Aorta (tissue), 5 donors: ENCODE data around the gene LAGE3. TPM values are rescaled to one million over a fixed set of nuclear protein-coding genes. Genes with fewer than 3 reads are reported as not detected.
A peak's percentile ranks its signal among the peaks of the same experiment; 100 is the strongest.

Experiments
- ATAC-seq: fragments of 200-7000 bp; cut with Tn5 transposase; one replicate; pipeline ENCODE4 v1.9.1; 2022; ENCODE audit warnings: moderate library complexity; ENCODE audit not compliant: low FRiP score
- DNase-seq, 2 donors: peaks; one replicate each; pipeline ENCODE4 v3.0.0-alpha.2; 2020
- H3K27ac ChIP-seq, 2 donors: one replicate each; pipeline ENCODE4 v1.5.1; 2013; ENCODE audit warnings: low read length in 2 of 2, mild to moderate bottlenecking in 2 of 2, moderate library complexity in 2 of 2, control low read depth in 1 of 2, inconsistent platforms in 1 of 2, low read depth in 1 of 2
- H3K27me3 ChIP-seq, 2 donors: one replicate each; pipeline ENCODE4 v1.6.1; 2013; ENCODE audit warnings: control low read depth in 1 of 2, low read length in 1 of 2, mild to moderate bottlenecking in 1 of 2, moderate library complexity in 1 of 2; ENCODE audit not compliant: insufficient read depth in 2 of 2, control insufficient read depth in 1 of 2
- H3K36me3 ChIP-seq, 2 donors: one replicate each; pipeline ENCODE4 v1.6.1; 2013; ENCODE audit warnings: control low read depth in 1 of 2, low read length in 1 of 2, mild to moderate bottlenecking in 1 of 2; ENCODE audit not compliant: insufficient read depth in 2 of 2, control insufficient read depth in 1 of 2
- H3K4me1 ChIP-seq, 2 donors: one replicate each; pipeline ENCODE4 v1.6.1; 2013; ENCODE audit warnings: low read length in 2 of 2, control low read depth in 1 of 2, mild to moderate bottlenecking in 1 of 2, moderate library complexity in 1 of 2; ENCODE audit not compliant: insufficient read depth in 2 of 2, control insufficient read depth in 1 of 2
- H3K4me3 ChIP-seq, 2 donors: one replicate each; pipeline ENCODE4 v1.5.1; 2013; ENCODE audit warnings: low read length in 2 of 2, control low read depth in 1 of 2, mild to moderate bottlenecking in 1 of 2
- H3K9me3 ChIP-seq: one replicate; pipeline ENCODE4 v1.6.1; 2013; ENCODE audit warnings: mild to moderate bottlenecking, low read length; ENCODE audit not compliant: control insufficient read depth
- WGBS, 2 donors: extraction: QIAGEN DNeasy Blood & Tissue Kit; methylation state at CpG; one replicate each; pipeline ENCODE4 v1.1.7; 2013; 5-methylcytosine and 5-hydroxymethylcytosine counted together
- intact Hi-C, 2 donors: fragments of 100-400 bp; cut with DNase I; formaldehyde crosslinking; loops; one replicate each; pipeline versions ENCODE4 v1.14.2 to v1.15.0; 2022
- polyA plus RNA-seq, 2 donors: library from polyadenylated mRNA; stranded (reverse); fragments of 200-250 nt; gene quantifications; one replicate each; pipeline ENCODE4 v1.2.3, GENCODE V29; 2013
- total RNA-seq, 2 donors: library from RNA; stranded (reverse); fragmentation: NEBNext Ultra II Directional; extraction: Animal tissue kit (Norgen Biotek cat#: 25700); gene quantifications; one replicate each; pipeline ENCODE4 v1.2.1, GENCODE V29; 2021
- donor health status: healthy with polysubstance abuse.
- donor health status: Bipolar disorder and iron deficiency.
- donor health status: DM: no; HTN: no; CAD: no.
- donor health status: DM: no; HTN: no; CAD: no.
- donor health status: DM: yes; HTN: yes; CAD: no.

The LAGE3 gene
- total and polyA plus RNA-seq, 4 donors = 3.5 to 9.1 (median 7.1) TPM

GRCh38 chrX:154489182-154489581 lies 10.1 kb upstream of the LAGE3 start:
- Histone ChIP-seq H3K27ac (peak overlapping the region in 1 of 2 donors; percentile 14), H3K9me3 (no peaks in the 10 kb centered on the region), H3K4me3 (no peak overlapping the region), H3K4me1 (no peaks in the 10 kb centered on the region), H3K27me3 (peaks cover 0 to 1% of the 10 kb centered on the region in 2 donors), H3K36me3 (no peaks in the 10 kb centered on the region)
- no peak for DNase-seq
- no peak for ATAC-seq
- WGBS, 2 donors = 46 to 59% methylated on average over 4 of the region's 4 CpGs
- intact Hi-C loops = no loop called here

- H3K4me1 ChIP-seq = no peaks in the 10 kb centered on the region
- H3K27ac ChIP-seq = no peak overlapping the region
- intact Hi-C loops = no loop called here
Measured at GRCh38 chrX:154488336-154489075, 9.4 kb upstream of the LAGE3 start.

DNA sequence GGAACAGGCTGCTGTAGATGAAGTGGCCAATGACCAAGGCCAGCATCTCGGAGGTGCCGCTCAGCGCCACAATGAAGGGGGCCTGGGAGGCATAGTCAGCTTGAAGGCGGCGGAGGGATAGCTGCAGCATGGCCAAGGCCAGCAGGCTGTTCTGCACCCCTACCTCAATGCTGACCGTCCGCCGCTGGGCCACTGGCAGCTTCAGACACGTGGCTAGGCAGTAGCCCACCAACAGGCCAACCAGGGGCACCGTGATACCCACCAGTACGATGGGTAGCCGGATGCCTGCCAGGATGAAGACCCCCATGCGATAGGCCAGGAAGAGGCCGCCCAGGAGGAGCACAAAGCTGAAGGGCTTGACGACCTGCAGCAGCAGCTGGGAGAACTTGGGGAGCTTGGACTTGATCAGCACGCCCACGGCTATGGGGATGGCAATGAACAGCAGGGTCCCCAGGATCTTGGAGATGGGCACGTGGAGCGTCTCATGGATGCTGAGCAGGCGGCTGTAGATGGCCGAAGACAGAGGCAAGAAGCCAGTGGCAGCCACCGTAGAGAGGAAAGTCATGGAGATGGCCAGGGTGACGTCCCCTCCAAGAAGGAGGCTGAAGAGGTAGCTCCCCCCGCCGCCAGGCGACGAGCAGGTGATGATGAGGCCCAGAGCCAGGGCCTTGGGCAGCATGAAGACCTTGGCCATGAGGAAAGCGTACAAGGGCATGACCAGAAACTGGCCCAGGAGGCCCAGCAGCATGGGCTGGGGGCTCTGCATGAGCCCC lies 8.6 kb upstream of the LAGE3 start:
- H3K27ac ChIP-seq = no peak overlapping the region
- intact Hi-C loops = no loop called here
- H3K4me3 ChIP-seq = no peak overlapping the region
- no peak for DNase-seq
- no peaks in the 10 kb centered on the region for H3K9me3 ChIP-seq
- no peak for ATAC-seq
- peaks cover 0 to 1% of the 10 kb centered on the region in 2 donors for H3K27me3 ChIP-seq
- no peaks in the 10 kb centered on the region for H3K4me1 ChIP-seq
- 87 to 89% methylated on average over 28 of the region's 28 CpGs for WGBS, 2 donors
- no peaks in the 10 kb centered on the region for H3K36me3 ChIP-seq

More at GRCh38 chrX:154488336-154489075, 9.4 kb upstream of the LAGE3 start:
- H3K36me3 ChIP-seq = no peaks in the 10 kb centered on the region
- peaks cover 0 to 1% of the 10 kb centered on the region in 2 donors for H3K27me3 ChIP-seq
- no peak overlapping the region for H3K4me3 ChIP-seq
- H3K9me3 ChIP-seq = no peaks in the 10 kb centered on the region
- WGBS, 2 donors = 85 to 86% methylated on average over 20 of the region's 20 CpGs
- DNase-seq = no peak
- ATAC-seq = no peak

- no peaks in the 10 kb centered on the region for H3K4me1 ChIP-seq
- DNase-seq (peak; percentile 69 to 89), ATAC-seq (peak; percentile 55)
- intact Hi-C loops = no loop called here
- peaks cover 0 to 1% of the 10 kb centered on the region in 2 donors for H3K27me3 ChIP-seq
- no peaks in the 10 kb centered on the region for H3K36me3 ChIP-seq
- H3K4me3 ChIP-seq = peak within 1 kb of the TSS; percentile 17 to 60
- H3K9me3 ChIP-seq = no peaks in the 10 kb centered on the region
- 1 to 43% methylated on average over 35 to 95 of the region's 95 CpGs for WGBS, 2 donors
- H3K27ac ChIP-seq = peak within 1 kb of the TSS in 1 of 2 donors; percentile 45
Measured at GRCh38 chrX:154486396-154487207, 7.5 kb upstream of the LAGE3 start, which contains the start of gene UBL4A. TSS of gene UBL4A (minus strand) at chrX:154486615. CDS start at chrX:154486584, 31 bp downstream.

DNA sequence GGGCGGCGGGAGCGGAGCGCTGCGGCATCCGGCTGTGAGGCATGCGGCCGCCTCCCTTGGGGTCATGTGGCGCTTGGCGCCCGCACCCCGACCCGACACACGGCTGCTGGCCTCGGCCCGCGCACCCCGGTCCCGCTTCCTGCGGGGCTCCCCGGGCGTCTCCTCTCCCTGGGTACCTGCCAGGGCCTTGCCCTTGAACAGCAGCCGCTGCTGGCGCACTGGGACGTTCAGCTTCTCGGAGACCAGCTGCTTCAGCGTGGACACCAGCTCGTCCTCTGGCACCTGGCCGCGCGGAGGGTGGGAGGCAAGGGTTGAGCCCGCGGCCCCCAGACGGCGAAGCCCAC lies 6.9 kb upstream of the LAGE3 start:
- peak overlapping the region in 1 of 2 donors; percentile 16 for H3K27ac ChIP-seq
- WGBS, 2 donors = 1 to 37% methylated on average over 34 to 35 of the region's 35 CpGs
- peaks cover 0 to 1% of the 10 kb centered on the region in 2 donors for H3K27me3 ChIP-seq
- H3K4me3 ChIP-seq = peak overlapping the region; percentile 17 to 60
- intact Hi-C loops = no loop called here
- ATAC-seq (no peak), DNase-seq (peak; percentile 60 to 79)
- H3K4me1 ChIP-seq = no peaks in the 10 kb centered on the region
- H3K9me3 ChIP-seq = no peaks in the 10 kb centered on the region
- H3K36me3 ChIP-seq = no peaks in the 10 kb centered on the region

DNA sequence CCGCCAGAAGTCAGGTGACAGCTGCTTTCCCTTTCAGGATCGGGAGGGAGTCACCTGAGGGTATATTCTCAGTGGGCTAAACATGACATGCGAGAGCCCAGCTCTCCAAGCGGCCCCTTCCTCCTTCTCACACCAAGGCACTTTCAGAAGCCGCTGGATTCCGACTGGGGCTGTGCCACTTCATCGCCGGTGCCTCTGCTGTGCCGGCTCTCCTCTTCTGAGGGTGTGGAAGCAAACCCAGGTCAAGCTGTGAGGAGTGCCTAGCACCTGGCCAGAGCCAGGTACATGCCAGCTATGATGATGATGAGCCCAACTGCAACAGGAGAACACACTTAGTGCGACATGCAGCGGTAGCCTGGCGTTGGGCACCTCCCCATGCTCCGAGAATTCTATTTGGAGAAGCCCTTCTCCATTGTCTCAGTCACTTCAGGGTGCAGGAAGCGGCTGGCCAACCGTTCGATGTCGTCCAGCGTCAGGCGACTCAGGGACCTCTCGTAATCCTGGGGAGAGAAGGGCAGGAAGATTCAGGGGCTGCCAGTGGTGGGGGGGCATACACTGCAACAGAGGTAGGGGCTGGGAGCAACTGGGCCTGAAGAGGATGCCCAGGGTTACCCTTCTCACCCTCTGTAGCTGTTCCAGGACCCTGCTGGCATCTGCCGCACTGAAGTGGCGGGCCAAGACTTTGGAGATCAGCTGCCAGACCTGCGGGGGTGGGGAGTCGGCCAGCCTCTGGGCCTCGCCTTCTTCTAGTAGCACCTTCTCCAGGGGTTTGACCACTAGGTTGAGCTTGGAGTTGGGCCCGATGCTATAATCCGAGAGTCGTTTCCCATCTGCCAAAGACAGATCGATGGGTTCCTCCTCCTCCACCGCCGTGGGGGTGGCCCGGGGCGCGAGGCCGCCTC lies 6.3 kb upstream of the LAGE3 start:
- Histone ChIP-seq H3K27me3 (peaks cover 0 to under 1% of the 10 kb centered on the region in 2 donors), H3K9me3 (no peaks in the 10 kb centered on the region), H3K4me1 (no peaks in the 10 kb centered on the region), H3K4me3 (peak overlapping the region; percentile 17 to 60), H3K27ac (no peak overlapping the region), H3K36me3 (no peaks in the 10 kb centered on the region)
- WGBS, 2 donors = 35 to 51% methylated on average over 35 of the region's 35 CpGs
- intact Hi-C loops = no loop called here
- DNase-seq (peak; percentile 47 to 77), ATAC-seq (no peak)

- 74% methylated on average over 16 of the region's 16 CpGs for WGBS, 2 donors
- ATAC-seq (no peak), DNase-seq (peak in 1 of 2 donors; percentile 43)
- no peak overlapping the region for H3K4me3 ChIP-seq
- no peaks in the 10 kb centered on the region for H3K27me3 ChIP-seq
- intact Hi-C loops = no loop called here
- no peaks in the 10 kb centered on the region for H3K9me3 ChIP-seq
- H3K36me3 ChIP-seq = no peaks in the 10 kb centered on the region
- no peaks in the 10 kb centered on the region for H3K4me1 ChIP-seq
- no peak overlapping the region for H3K27ac ChIP-seq
Measured at GRCh38 chrX:154484255-154485149, 5.4 kb upstream of the LAGE3 start.
